ENCODE data around the gene TEX53.
A peak's percentile ranks its signal among the peaks of the same experiment; 100 is the strongest.

TEX53 gene

GRCh38 chr9:114678795-114679194 is 21.2 kb upstream of the TEX53 start:
- no peak for DNase-seq
- no peak for ATAC-seq

GRCh38 chr9:114678130-114678529 is 20.5 kb upstream of the TEX53 start:
- ATAC-seq: no peak
- no peak for DNase-seq

- ATAC-seq (no peak), DNase-seq (no peak)
These were observed 19.8 kb upstream of the TEX53 start for GRCh38 chr9:114677418-114677817.

- DNase-seq (no peak), ATAC-seq (no peak)
These were observed 19.3 kb upstream of the TEX53 start for GRCh38 chr9:114676901-114677300.

- ATAC-seq (peak; percentile 62), DNase-seq (no peak)
These were observed 17.4 kb upstream of the TEX53 start for GRCh38 chr9:114674798-114675540.

GRCh38 chr9:114674076-114674797 is 16.6 kb upstream of the TEX53 start:
- ATAC-seq (no peak), DNase-seq (no peak)

- DNase-seq (no peak), ATAC-seq (no peak)
These were observed 14.0 kb upstream of the TEX53 start for GRCh38 chr9:114671605-114672004.

GRCh38 chr9:114669961-114670360 is 12.4 kb upstream of the TEX53 start:
- ATAC-seq (no peak), DNase-seq (no peak)

- no peak for ATAC-seq
- DNase-seq: no peak
These were observed 10.5 kb upstream of the TEX53 start for GRCh38 chr9:114668146-114668545.

GRCh38 chr9:114666851-114667250 is 9.2 kb upstream of the TEX53 start:
- peak; percentile 34 for ATAC-seq
- DNase-seq: no peak

- ATAC-seq: no peak
- DNase-seq: no peak
These were observed 8.8 kb upstream of the TEX53 start for GRCh38 chr9:114666401-114666800.

GRCh38 chr9:114664181-114664580 is 6.6 kb upstream of the TEX53 start:
- ATAC-seq (no peak), DNase-seq (no peak)

- DNase-seq: peak; percentile 81
These were observed 4.7 kb upstream of the TEX53 start for GRCh38 chr9:114662081-114662989.

GRCh38 chr9:114656301-114656700 is 1.3 kb downstream of the TEX53 start:
- no peak for DNase-seq
- ATAC-seq: no peak

More at GRCh38 chr9:114662081-114662989, 4.7 kb upstream of the TEX53 start:
- peak; percentile 90 for ATAC-seq

GRCh38 chr9:114655689-114656088 is 1.9 kb downstream of the TEX53 start:
- no peak for DNase-seq
- ATAC-seq: no peak

GRCh38 chr9:114653556-114654159 is 3.9 kb downstream of the TEX53 start:
- ATAC-seq (peak; percentile 59), DNase-seq (peak; percentile 84)

GRCh38 chr9:114652776-114653555 is 4.6 kb downstream of the TEX53 start:
- DNase-seq: no peak
- ATAC-seq: peak; percentile 53

GRCh38 chr9:114643896-114644295 is 13.7 kb downstream of the TEX53 start:
- no peak for ATAC-seq
- no peak for DNase-seq

GRCh38 chr9:114643001-114643400 is 14.6 kb downstream of the TEX53 start:
- DNase-seq (no peak), ATAC-seq (no peak)

- DNase-seq (no peak), ATAC-seq (no peak)
These were observed 15.6 kb downstream of the TEX53 start for GRCh38 chr9:114641967-114642366.

- DNase-seq (no peak), ATAC-seq (no peak)
These were observed 19.2 kb downstream of the TEX53 start for GRCh38 chr9:114638404-114638803.

Data from stimulated activated naive CD8-positive, alpha-beta T cell treated with anti-CD3 and anti-CD28 coated beads, Interleukin-15, Interleukin-2, amounts not matched to agents 100 U/mL and 50 U/mL, for 24 hours (primary cell).